ENCODE data around the gene CCL23.

CCL23 gene

GRCh38 chr17:35965272-35965671, 52.5 kb downstream of the CCL23 start:
- no peak for DNase-seq

GRCh38 chr17:35963663-35964062, 54.1 kb downstream of the CCL23 start:
- DNase-seq = no peak

Measured in DMS79 treated with DMSO at 0.1 percent for 48 hours (cell line).